HG03039 (cell line): Measurements from ENCODE around the gene MCC.

Experiments used
- ATAC-seq: cut with Tn5 transposase; IDR thresholded peaks from one replicate; pipeline ENCODE4 v1.9.1; 2021; ENCODE audit warnings: mild to moderate bottlenecking, moderate library complexity; ENCODE audit not compliant: unreplicated experiment

Gene MCC

DNA sequence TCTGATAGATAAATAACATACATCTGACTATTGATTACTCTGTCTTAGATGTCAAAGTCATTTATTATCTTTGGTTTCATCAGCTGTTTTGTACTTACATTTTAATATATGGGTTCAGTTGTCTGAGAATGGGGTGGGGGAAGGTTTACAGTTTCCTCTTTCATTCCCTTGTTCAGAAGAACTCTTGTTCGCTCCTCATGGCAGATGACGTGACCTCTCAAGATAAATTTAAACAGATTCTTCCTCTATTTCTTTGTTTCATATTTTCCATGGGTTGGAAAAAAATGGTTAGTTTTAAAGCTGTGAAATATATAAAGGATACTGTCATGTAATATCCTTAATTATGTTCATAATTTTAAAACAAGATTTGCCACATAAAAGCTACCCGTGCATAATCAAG, 114.8 kb downstream of the MCC start:
- no peak for ATAC-seq

- no peak for ATAC-seq
These were observed 116.5 kb downstream of the MCC start for GRCh38 chr5:113371721-113372196.

DNA sequence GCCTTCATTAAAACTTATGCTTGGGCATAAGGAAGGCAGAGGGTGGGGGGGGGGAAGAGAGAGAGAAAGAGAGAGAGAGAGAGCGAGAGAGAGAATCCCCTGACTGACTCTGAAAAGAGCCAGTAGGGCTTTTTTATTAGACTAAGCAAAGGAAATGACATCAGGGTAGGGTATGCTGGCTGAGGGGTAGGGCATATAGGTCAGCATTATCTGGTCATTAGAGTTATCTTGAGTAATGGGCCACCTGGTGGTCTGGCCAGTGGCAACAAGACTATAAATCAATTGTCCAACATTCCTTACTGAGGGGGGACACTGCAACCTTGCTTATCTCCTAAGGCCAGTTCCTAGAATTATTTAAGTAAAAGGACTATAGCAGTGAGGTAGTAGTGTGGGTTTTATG, 120.7 kb downstream of the MCC start:
- ATAC-seq: no peak

GRCh38 chr5:113364466-113364865, 123.8 kb downstream of the MCC start:
- ATAC-seq: no peak

DNA sequence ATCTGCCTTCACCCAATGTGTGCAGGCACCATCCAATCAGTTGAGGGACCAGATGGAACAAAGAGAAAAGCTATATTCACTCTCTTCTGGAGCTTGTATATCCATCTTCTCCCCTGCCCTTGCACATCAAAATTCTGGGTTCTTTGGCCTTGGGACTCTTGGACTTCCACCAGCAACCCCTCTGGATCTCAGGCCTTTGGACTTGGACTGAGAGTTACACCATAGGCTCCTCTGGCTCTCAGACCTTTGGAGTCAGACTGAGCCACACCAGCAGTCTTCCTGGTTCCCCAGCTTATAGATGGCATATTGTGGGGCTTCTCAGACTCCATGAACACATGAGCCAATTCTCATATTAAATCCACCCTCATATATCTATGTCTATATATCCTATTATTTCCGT, 126.6 kb downstream of the MCC start:
- ATAC-seq: no peak

GRCh38 chr5:113359419-113359818, 128.8 kb downstream of the MCC start:
- ATAC-seq: no peak

DNA sequence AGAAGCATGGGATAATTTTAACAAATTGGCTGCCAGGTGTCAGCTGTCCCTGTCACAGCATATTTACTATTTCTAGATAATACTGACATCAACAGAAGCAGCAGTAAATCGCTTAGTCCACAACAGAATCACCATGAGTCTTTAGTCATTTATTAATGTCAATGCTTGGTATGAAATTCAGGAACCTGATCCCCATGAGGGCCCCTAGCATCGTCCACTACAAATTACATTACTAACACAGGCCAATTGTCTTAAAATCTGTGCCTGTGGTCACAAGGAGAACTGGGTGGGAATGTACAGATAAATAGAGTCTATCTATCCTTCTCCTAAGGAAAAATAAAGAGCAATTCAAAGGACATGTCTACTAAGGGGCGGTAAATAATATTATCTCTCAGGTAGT, 129.6 kb downstream of the MCC start:
- ATAC-seq: no peak

DNA sequence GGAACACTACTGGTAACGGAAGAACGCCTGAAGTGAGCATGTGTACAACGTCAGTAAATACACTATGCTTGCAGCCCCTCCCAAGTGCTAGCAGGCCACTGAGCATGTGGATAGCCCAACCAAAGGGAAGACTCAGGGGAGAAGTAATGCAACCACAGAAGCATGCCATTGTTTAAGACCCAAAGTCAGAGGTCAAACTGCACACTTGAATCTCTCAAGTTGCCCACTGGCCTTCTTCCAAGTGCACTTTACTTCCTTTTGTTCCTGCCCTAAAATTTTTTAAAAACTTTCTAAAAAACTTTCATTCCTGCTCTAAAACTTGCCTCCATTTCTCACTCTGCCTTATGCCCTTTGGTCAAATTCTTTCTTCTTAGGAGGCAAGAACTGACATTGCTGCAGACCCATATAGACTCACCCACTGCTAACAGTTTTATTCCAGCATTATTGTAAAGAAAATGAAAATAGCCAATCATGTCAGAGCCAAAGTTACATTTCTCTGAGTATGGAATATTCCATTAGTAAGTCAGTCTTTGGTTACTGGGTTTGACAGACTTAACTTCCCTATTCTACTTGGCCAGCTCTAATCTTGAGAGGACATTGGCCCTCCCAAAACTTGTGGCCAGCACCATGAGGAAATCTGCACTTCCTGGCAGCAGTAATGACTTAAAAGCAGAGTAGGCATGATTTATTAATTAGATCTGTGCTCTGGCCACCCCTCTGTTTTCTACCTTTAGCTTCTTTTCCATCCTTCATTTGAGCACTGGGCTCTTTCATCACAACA, 130.4 kb downstream of the MCC start:
- ATAC-seq: no peak

GRCh38 chr5:113356487-113356886, 131.8 kb downstream of the MCC start:
- ATAC-seq: no peak

DNA sequence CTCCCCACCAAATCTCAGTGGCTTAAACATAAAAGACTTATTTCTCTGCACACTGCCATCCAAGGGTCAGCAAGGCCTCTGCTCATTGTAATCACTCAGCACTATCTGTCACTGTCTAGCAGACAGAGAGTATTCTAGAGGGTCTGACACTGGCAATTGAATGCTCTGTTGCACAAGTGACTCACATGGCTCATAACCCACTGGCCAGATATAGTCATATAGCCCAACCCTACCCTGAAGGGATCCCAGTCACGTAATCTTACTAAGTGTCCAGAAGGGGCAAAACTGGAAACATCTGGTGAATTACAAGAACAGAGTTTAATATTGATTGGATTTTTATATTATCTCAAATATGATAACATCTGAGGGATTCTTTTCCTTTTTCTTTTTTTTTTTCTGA, 134.2 kb downstream of the MCC start:
- no peak for ATAC-seq

- ATAC-seq: no peak
These were observed 140.7 kb downstream of the MCC start for GRCh38 chr5:113347572-113347971.

DNA sequence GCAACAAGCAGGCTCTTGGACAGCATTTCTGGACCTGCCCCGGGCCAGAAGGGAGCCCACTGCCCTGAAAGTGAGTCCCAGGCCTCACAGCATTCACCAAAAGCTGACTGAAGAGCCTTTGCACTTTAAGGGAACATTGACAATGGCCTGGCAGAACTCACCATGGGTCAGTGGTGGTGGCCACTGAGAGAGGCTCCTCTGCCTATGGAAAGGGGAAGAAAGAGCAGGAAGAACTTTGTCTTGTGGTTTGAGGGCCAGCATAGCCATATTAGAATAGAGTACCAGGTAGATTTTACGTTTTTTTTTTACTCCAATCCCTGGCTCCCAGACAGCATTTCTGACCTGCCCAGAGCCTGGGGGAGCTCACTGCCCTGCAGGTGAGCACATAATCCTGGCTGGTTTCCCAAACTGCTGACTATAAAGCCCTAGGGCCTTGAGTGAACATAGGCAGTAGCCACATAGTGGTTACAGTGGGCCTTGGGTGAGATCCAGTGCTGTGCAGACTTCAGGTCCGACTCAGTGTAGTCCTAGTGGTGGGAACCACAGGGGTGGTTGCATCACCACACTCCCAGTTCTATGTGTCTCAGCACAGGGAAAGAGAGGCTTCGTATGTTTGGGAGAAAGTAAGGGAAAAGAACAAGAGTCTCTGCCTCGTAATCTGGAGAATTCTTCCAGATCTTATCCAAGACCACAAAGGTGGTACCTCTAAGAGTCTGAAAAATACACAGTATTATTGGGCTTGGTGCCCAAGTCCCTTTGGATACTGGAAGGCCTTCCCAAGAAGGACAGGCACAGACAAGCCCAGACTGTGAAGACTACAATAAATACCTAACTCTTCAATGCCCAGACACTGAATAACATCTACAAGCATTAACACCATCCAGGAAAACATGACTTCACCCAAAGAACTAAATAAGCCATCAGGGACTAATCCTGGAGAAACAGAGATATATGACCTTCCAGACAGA, 143.0 kb downstream of the MCC start:
- no peak for ATAC-seq

- ATAC-seq: no peak
These were observed 144.9 kb downstream of the MCC start for GRCh38 chr5:113343343-113343742.

DNA sequence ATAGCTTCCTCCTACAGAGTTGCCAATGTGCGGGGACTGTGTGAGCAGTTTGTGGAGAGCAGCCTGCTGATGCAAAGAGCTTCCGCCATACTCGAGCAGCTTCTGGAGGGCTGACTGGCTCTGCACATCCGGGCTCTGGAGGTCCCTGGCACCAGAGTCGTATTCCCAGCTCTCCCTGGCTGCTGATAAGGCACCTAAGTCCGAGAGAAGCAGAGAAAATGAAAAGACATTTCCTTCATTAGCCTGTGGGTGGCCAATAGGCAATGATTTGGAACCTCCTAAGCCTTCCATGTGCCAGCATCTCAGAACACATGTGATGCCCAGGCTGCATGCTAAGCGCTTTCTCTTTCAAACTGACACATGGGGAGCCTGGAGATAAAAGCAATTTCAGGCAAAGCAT, 147.7 kb downstream of the MCC start:
- no peak for ATAC-seq

DNA sequence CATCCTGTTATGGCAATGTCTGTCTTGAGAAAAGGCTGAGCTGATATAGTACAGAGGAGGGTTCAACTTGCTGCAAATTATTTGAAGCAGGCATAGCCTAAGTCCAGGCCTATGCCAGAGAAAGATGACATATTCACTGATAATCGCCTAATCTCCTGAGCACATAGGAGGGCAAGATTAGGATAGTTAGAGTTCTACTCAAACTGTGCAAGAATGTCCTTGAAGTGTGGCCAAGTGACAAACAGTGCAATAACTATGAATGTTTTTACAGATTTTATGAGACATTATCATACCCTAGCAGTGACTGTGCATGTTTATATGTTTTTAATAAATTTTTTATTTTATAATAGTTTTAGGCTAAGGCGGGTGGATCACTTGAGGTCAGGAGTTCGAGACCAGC, 149.6 kb downstream of the MCC start:
- ATAC-seq: no peak

- ATAC-seq: no peak
These were observed 150.5 kb downstream of the MCC start for GRCh38 chr5:113337515-113338415.

- ATAC-seq: no peak
These were observed 151.3 kb downstream of the MCC start for GRCh38 chr5:113336975-113337374.

GRCh38 chr5:113333411-113333810, 154.8 kb downstream of the MCC start:
- ATAC-seq: no peak

DNA sequence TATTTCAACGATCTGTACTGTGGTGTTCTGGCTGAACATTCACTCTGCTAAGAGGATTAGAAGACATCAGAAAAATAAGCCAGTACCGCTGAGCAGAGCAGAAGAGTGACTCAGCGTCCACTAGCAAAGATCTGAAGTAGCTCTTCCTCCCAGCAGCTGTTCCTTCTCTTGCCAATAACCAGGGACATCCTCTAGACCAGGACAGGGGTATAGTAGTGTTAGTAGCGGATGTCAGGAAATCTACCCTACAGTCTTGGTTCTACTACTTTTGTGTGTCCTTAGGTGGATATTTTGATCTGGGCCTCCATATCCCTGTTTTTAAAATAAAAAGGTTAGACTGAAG, 157.1 kb downstream of the MCC start:
- no peak for ATAC-seq

GRCh38 chr5:113330533-113331208, 157.6 kb downstream of the MCC start:
- no peak for ATAC-seq
